GM21515 (cell line): ENCODE data around the gene SPDYE2B.
"Not testable (repeated sequence)": the region's sequence is repeated elsewhere in the genome, so short reads cannot be mapped to it uniquely, and the experiment has no call there.

ENCODE experiments used
- ATAC-seq: cut with Tn5 transposase; IDR thresholded peaks from one replicate; pipeline ENCODE4 v1.9.1; 2021; ENCODE audit not compliant: unreplicated experiment

Gene SPDYE2B

GRCh38 chr7:102697642-102698512 is 47.8 kb downstream of the SPDYE2B start:
- ATAC-seq, result not testable (repeated sequence)

DNA sequence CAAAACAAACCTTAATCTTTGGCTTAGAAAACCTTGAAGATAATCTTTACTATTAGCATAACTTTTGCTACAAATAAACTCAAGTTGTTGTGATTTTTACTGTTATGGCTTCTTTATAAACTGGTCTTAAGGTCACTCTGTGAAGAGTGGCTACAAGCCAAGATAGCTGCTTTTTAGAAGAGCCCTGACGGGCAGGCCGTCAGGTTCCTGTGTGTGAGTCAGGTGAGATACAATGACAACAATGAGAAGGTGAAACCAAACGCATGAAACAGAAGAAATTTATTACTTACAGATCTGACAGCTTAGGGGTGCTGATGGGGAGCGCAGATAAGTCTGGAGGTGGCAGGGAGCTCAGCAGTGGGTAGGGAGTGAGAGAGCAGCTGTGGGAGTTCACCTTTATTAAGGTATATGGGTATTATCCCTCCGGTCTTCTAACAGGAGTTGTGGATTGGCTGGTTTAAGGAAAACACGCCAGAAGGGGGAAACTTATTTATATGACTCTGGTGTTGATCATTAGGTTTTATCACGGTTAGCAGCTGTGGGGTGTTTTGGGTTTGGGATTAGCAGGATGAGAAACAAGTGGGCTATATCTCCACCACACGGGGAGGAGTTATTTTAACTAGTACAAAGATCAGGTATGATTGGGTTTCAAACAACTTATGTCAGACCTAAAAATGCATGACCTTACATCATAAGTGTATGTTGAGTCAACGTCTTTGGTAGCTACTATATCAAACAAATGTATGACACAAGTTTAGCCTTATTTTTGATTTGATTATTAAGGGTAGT is 49.0 kb downstream of the SPDYE2B start:
- not testable (repeated sequence) for ATAC-seq
